Measurements from ENCODE around the gene MYBPH.

GRCh38 chr1:203147376-203147775 is 28.2 kb downstream of the MYBPH start:
- TF ChIP-seq, protein P1, sequence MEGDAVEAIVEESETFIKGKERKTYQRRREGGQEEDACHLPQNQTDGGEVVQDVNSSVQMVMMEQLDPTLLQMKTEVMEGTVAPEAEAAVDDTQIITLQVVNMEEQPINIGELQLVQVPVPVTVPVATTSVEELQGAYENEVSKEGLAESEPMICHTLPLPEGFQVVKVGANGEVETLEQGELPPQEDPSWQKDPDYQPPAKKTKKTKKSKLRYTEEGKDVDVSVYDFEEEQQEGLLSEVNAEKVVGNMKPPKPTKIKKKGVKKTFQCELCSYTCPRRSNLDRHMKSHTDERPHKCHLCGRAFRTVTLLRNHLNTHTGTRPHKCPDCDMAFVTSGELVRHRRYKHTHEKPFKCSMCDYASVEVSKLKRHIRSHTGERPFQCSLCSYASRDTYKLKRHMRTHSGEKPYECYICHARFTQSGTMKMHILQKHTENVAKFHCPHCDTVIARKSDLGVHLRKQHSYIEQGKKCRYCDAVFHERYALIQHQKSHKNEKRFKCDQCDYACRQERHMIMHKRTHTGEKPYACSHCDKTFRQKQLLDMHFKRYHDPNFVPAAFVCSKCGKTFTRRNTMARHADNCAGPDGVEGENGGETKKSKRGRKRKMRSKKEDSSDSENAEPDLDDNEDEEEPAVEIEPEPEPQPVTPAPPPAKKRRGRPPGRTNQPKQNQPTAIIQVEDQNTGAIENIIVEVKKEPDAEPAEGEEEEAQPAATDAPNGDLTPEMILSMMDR (IDR thresholded peaks at IDR 0.05; ENCODE audit: borderline replicate concordance, extremely low read depth, low read length, poor library complexity, severe bottlenecking): no peak
- no peak for TF ChIP-seq EZH2 (IDR thresholded peaks at IDR 0.05; ENCODE audit: borderline replicate concordance, low read depth, low read length, severe bottlenecking)

Measured in DND-41 (cell line).